M059J (cell line): ENCODE measurements around the gene WASHC3. TPM values are rescaled to one million over a fixed set of nuclear protein-coding genes. Genes with fewer than 3 reads are reported as not detected.

Experiments
- DNase-seq: peaks from one replicate; pipeline ENCODE4 v3.0.0-alpha.2; 2012; ENCODE audit warnings: low read depth
- total RNA-seq: library from RNA; depleted of rRNA; stranded (reverse); fragments of >200 nt; shearing (Covaris generic); gene quantifications from 2 replicates; pipeline ENCODE4 v1.2.3, GENCODE V29; 2014; rRNA removed

WASHC3 gene
- total RNA-seq, 1 experiment from 2014 or later: 119 TPM

GRCh38 chr12:101968770-101969169 lies 93.0 kb downstream of the WASHC3 start:
- peak; percentile 8 for DNase-seq

- DNase-seq: no peak
These were observed 94.3 kb downstream of the WASHC3 start for GRCh38 chr12:101967506-101967905.

- no peak for DNase-seq
These were observed 95.3 kb downstream of the WASHC3 start for GRCh38 chr12:101966496-101966895.

- no peak for DNase-seq
These were observed 98.1 kb downstream of the WASHC3 start for GRCh38 chr12:101963697-101964096.

Other genes with a start within 250 kb of the WASHC3 start
- 13.7 and 22.3 TPM in 2 replicates for gene GNPTAB, start 231.0 kb downstream of the WASHC3 start, total RNA-seq
- 22.8 and 25.9 TPM in 2 replicates for gene DRAM1, start 184.4 kb downstream of the WASHC3 start, total RNA-seq
- gene NUP37, start 58.1 kb upstream of the WASHC3 start, total RNA-seq: 91.3 and 96.3 TPM in 2 replicates
- gene PARPBP, start 58.2 kb upstream of the WASHC3 start, total RNA-seq: 14.7 and 22.3 TPM in 2 replicates
- not detected in 2 replicates for gene PMCH, start 135.8 kb upstream of the WASHC3 start, total RNA-seq